ENCODE measurements around the gene TBC1D22A.

- no peak for TF ChIP-seq POLR2A (IDR thresholded peaks at IDR 0.05)
- TF ChIP-seq, protein P1, sequence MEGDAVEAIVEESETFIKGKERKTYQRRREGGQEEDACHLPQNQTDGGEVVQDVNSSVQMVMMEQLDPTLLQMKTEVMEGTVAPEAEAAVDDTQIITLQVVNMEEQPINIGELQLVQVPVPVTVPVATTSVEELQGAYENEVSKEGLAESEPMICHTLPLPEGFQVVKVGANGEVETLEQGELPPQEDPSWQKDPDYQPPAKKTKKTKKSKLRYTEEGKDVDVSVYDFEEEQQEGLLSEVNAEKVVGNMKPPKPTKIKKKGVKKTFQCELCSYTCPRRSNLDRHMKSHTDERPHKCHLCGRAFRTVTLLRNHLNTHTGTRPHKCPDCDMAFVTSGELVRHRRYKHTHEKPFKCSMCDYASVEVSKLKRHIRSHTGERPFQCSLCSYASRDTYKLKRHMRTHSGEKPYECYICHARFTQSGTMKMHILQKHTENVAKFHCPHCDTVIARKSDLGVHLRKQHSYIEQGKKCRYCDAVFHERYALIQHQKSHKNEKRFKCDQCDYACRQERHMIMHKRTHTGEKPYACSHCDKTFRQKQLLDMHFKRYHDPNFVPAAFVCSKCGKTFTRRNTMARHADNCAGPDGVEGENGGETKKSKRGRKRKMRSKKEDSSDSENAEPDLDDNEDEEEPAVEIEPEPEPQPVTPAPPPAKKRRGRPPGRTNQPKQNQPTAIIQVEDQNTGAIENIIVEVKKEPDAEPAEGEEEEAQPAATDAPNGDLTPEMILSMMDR (IDR thresholded peaks at IDR 0.05) = no peak
These were observed 403.0 kb downstream of the TBC1D22A start for GRCh38 chr22:47165338-47166032.

All from Peyer's patch (tissue), 4 donors.